Activated CD4-positive, alpha-beta T cell treated with anti-CD3 and anti-CD28 coated beads, Interleukin-2, amount 50 U/mL, for 48 hours (primary cell): Measurements from ENCODE around the gene KLF15.

Experiments used
- DNase-seq, 2 experiments: peaks; one replicate each; pipeline ENCODE4 v3.0.0-alpha.2; 2020

KLF15 gene

DNA sequence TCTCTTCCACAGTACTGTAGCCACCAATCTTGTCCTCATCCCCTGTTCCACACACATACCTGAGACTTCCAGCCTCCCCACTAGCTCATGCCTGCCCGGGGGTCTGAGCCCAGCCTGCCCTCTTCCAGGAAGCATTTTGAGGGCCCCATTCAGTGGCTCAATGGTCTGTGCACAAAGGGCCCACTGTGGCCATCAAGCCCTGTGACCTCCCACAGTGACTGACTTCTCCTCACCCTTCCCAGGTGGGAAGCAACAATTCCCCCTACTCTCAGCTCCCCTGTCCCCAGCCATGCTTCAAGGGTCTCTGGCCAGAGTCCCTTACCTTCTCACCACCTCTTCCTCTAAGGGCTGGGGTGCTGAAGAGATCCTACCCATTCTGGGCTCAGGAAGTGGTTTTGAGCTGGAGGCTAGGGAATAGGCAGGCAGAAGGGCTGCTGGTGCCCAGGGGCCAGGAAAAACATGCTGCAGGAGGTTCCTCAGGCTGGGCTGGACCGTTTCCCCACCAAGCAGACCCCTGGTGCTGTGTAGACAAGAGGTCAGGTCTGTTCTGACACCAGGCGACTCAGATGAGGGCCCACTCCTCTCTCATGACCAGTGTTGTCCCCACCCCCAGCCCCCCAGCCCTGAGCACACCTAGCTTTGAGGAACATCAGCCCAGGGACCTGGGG lies 3.0 kb upstream of the KLF15 start:
- DNase-seq = no peak

DNA sequence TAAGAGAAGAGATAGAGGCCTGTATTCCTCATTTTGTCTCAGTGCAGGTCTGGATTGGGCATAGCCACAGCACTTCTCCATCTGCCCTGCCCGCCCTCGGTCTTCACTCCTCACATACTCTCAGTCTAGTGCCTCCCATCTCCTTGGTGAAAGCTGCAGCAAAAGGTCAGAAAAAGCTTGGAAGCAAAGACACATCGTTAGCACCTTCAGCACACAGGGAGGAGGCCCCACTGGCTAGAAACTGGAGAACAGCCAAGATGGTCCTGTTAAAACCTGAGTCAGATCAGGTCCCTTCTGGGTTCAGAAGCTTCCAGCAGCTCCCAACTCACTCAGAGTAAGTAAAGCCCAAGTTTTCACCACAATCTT lies 1.6 kb upstream of the KLF15 start:
- DNase-seq = no peak

DNA sequence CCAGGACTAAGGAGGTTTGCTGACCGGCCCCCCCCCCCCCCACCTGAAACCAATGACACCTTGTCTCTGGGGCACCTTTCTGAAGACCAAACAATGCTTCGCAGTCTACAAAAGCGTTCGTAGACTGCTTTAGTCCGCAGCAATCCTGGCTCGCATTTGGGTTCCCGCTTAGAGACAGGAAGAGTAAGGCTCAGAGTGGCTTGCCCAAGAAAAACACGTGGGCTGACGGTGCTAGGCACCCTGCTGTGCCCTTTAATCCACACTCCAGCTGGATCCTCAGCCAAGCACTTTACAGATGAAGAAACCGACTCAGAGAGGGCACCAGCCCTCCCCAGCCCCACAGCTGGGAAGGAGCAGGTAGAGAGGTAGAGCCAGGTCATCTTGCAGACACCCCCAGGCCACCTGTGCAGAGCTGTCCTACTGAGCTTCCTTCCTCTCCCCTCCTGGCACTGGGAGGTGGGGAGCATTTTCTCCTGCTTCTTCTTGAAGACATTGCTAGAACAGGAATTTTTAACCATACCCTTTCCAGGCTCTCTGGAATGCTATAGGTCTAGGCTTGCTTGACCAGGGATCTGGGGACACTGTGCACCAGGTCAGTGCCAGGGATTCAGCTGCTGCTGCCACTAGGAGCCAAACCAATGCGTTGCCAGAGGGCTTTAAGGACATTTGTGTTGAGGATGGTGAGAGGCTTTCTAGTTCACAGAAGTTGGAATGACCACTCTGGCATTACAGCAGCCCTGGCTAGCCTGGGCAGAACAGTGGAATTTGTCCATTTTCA lies 1.0 kb upstream of the KLF15 start:
- peak in 1 of 2 experiments; percentile 8 for DNase-seq

DNA sequence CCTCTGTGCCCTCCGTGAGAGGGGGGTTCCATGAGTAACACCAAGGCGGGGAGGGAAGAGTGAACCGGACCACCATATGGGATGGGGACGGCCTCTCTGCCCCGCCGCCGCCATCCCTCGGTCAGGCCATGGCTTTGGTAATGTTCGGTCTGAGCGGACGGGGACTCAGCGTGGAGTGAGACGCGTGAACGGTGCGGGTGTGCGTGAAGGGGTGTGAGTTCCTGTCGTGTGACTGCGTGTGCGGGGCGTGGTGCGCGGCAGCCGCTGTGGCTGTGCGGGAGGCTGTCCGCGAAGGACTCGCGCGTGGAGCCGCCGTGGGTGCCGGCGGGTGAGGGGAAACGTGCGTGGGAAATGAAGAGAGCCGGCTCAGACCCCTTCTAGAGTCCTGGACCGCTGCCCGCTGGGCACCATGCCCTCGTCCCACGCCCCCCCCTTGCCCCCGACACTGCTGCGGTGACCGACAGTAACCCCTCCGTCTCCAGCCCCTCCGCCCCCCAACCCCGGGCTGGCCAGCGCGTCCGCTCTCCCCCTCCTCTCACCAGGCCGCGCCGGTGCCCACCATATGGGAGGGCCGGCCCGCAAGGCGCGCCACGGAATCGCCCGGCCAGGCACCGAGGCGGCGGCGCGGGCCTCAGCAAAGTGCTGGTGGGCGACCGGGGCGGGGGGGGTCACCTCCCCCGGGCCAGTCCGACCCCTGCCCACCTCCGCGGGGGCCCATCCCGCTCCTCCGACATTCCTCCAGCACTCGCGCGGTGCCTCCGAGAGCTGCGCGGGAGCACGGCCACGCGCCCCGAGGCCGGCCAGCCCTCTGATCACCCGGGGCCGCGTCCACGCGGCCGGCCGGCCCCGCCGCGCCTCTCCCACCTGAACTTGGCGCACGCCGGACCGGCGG lies 589 bp downstream of the KLF15 start:
- no peak for DNase-seq

DNA sequence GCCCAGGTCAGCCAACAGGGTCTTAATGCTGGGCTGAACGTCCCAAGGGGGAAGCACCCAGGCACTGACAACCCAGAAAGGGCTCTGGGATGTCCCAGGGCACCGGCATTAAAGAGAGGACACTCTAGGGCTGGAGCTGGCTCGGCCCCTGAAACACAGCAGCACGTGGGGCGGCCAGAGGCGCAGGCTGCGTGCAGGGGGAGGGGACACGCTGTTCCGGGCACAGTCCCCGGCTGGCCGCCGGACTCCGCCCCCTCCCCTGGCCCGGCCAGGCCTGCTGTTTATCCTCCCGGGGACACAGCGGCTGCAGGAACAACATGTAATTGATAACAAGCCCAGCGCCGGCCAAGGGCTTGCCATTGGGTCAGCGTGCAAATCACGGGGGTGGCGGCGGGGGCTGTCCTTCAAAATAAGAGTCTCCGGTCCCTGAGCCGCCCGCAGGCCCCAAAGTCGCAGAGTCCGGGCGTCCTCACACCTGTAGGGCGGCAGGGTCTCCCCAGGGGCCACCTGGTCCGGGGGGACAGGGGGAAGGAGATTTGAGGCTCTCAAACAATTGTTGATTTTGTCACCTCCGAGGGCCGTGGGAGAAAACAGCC lies 1.3 kb downstream of the KLF15 start:
- peak in 1 of 2 experiments; percentile 8 for DNase-seq

DNA sequence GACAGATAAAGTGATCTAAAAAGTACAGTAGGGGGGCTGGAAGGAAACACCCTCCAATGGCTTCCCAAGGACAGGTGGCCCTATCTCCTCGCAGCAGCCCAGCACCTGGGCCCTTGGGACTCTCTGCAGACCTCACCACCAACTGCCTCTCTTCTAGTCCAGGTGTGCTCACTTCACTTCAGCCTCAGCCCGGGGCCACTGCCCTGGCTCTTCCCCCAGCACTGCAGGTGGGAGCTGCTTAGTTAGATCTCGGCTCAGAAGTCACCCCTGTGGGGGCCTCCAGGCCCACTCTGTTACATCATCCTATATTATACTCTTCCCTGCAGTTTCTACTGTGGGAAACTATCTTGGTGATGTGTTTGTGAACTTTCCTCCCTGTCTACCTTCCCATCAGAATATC lies 2.0 kb downstream of the KLF15 start:
- DNase-seq = no peak

DNA sequence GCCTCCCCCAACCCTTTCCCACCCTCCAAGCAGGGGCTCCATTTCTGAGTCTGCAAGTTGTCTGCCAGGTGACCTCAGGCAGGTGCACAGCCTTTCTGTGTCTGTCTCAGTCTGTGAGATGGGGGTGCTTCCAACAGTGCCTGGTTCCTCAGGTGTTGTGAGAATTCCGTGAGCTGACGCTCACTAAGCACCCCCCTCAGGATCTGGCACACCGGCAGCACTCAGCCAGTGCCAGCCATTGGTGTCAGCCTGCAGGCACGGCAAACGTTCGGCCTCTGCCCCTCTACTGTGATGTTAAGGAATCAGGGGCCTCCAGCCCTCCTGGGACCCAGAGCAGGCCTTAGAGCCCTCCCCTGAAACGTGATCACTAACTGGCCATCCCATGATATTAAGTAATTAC lies 2.4 kb downstream of the KLF15 start:
- no peak for DNase-seq

DNA sequence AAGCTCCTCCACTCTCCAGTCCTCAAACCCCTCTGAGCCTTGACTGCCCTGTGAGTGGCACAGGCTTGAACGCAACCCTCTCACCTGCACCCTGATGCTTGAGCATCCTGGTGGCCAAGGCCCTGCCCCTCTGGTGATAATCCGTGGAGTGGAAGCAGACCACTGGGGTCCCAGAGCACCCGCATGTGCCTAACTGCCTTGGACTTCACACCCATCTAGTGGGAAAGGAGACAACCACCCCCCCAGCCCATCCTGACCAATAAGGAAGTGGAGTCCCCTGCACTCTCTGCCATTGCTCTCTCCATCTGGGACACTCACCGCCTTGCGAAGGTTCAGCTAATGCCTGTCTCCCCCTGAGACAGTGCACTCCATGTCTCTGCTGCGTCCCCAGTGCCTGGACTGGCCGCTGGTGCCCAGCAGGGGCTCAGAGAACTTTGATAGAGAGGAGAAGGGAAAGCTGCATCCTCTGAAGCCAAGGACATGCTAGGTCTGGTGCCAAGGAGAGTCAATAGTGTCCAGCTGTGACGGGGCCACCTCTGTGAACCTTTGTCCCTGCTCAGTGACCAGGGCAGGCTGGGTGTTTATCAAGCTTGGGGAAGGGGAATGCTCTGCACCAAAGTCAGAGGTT lies 3.4 kb downstream of the KLF15 start:
- DNase-seq = no peak

DNA sequence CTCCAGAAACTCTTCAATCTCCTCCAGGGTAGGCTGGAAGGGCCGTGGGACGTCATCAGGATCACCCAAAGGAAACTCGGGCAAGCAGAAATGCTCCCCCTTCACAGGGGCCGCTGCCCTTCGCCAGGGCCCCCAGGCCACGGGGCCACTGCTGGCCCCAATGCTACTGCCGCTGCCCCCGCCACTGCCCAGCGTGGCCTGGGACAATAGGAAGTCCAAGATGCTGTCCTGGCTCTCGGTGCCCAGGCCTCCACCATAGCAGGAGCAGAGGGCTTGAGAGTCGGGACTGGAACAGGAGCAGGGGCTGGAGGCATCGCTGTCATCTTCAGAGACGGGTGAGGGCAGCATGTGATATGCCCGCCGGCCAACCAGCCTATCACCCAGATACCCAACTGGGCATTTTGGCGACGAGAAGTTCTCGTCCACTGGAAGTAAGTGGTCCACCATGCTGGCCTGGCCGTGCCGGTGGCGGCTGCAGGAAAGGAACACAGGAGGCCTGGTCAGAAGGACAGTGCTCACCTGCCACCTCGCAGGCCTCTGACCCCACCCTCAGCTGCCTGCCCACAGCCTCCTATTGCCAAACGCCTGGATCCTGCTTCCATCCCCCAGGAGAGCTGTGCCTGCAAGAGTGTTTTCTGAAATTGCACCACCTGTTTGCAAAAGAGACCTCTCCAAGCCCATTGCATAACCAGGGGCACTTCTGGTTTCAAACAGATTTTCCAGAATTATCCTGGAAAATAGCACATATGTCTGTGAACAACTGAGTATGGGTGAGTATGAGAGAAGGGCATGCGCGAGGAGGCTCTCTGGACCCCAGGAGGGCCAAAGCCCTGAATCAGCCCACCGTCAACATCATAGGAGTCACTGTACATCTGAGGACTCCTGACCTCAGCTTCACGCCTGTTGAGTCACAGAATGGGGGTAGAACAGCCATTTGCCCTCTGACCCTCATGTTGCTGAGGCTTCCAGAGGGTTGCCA lies 4.4 kb downstream of the KLF15 start:
- no peak for DNase-seq

DNA sequence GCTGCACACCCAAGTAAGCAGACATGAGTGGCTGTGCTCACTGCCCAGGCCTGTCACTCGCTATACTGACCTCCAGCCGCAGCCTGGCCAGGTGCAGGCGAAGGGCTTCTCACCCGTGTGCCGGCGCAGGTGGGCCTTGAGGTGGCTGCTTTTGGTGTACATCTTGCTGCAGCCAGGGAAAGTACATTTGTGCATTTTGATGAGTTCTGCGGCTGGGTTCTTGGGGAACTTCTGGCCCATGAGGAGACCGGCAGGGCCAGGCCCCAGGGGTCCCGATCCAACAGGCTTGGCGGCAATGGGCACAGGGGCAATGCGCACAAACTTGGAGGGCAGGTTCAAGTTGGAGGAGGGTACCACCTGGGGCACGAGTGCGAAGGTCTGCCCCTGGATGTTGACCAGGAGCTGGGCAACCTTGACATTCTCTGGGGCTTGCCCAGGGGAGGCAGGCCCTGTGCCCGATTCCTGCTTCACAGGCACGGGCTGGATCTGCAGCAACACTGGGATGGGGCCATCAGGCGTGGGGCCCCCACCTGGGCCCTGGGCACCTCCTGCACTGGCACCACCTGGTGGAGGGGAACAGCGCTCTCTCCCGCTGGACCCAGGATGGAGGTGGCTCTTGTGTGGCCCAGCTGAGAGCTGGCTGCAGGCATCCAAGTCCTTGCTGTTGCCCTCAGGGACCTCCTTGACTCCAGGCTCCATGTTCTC lies 5.3 kb downstream of the KLF15 start:
- DNase-seq = no peak

DNA sequence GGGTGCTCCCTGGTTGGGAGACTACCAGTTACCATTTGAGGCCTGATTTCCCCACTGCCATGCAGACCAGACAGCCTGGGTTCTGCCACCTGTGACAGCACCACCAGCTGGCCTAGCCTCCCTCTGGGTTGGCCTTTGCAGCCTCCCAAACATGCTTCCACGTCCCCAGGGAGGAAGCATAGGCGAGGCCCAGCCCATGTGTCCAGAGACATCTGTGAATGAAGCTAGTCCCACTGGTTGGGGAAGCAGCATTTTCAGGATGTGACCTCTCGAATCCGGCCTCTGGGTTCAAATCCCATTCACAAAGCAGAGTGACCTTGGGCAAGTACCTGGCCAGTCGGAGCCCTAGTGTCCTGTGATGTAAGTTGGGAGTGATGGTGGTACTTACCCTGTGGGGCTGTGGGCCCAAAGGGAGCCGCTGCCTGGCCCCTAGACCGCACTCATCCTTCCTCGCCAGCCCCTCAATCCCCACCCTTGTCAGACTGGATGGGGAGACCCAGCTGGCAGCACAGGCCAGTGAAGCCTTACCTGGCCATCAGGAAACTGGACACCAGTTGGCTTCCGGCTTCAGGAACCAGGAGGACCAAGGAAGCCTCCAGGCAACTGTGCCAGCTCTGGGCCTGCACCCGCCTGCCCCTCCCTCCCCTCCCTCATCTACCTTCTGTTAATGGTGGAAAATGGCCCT lies 6.0 kb downstream of the KLF15 start:
- DNase-seq = no peak

DNA sequence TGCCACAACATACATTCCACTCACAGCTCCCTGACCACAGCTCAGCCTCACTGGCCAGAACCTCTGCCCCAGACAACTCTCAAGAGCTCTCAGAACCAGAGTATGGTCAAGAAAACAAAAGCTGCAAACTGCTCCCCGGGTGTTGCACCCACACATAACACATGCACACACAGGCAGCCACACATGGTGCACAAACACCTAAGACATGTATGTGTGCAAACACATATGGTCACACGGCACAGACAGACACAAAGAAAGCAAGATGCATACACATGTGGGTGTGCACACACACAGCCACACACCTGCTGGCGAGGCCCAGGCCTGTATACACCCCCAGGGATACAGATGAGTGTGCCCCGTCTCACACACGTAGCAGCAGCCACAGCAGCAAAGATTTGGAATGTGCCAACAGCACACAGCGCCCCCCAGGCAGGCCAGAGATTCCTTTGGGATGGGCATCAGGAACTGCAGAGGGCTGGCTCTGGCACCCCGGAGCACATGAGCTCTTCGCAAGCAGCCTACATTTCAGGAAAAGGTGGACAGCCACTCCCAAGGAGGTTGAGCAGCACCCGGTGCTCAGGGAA lies 6.6 kb downstream of the KLF15 start:
- no peak for DNase-seq

DNA sequence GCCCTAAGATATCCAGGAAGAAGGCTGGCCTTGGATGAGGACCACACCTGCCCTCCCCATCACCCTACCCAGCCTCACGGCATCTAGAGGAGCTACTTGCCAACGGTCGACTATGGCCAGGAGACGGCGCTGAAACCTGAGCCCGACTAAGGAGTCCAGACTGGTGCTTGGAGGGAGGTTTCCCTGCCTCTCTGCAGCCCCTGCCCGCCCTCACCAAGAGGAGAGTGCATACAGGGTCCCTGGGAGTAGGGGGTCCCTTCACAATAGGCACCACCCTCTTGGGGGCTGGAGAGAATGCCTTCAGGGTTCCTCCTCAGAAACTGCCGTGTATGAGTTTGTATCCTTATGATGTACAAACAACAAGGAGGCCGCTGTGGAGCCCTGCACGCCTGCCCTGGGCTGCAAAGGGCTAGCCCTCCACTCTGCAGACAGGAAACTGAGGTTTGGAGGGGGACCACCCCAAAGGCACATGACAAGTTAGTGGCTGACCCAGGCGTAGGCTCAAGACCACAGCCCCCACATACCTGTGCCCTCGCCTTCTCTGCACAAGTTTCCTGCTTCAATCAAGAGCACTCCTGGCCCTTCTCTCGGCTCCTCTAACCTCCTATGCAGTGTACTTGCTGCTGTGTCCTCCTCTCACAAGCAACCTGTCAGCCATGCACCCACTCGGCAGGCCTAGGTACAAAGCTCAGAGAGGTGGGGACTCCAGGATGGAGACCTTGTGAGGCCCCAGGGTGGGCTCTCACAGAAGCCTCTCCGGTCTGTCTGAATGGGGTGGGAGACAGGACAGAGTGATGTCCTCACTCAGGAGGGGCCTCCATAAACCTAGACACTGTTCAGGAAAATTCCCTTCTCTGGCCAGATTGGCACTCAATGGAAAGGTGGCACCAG lies 7.4 kb downstream of the KLF15 start:
- DNase-seq = no peak

DNA sequence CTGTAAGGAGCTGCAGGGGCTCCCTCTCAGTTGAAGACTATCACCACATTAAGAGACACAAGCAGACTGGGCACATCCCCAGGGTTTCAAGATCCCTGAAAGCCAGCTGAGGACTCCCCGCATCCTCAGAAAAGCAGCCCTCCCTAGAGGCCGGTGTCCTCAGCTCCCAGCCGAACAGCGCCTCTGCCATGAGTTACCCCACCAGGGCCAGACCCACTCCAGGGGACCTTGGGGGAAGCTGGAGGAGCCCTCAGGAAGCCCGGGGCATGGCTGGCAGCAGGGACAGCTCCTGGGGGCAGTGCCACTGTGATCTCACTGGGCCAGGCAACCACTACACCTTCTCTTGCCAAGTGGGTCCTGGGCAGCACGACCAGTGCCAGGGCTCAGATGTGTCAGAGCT lies 8.1 kb downstream of the KLF15 start:
- no peak for DNase-seq

DNA sequence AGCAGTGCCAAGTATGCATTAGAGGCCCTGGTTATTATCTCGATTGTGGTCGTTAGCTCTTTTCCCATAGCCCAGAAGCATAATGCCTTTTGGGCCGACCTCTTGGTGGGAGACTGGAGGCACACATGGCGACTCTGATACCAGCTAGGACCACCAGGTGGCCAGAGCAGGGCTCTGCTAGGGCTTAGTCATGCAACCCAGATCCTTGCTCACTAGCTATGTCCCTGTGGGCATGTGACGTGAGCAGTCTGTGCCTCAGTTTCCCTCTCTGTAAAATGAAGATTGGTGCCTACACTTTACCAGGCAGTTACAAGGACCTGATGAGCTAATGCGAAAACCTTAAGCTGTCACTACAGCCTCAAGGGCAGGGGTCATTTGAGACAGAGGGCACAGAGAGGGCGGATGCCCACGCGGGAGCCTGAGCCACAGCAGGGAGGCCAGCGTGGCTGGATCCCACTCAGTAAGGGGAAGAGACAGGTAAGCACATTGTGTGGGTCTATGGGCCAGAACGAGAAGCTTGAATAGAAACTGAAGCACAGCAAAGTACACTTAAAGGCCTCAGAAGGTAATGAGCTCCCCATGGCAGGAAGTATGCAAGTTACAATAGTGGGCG lies 8.8 kb downstream of the KLF15 start:
- no peak for DNase-seq

DNA sequence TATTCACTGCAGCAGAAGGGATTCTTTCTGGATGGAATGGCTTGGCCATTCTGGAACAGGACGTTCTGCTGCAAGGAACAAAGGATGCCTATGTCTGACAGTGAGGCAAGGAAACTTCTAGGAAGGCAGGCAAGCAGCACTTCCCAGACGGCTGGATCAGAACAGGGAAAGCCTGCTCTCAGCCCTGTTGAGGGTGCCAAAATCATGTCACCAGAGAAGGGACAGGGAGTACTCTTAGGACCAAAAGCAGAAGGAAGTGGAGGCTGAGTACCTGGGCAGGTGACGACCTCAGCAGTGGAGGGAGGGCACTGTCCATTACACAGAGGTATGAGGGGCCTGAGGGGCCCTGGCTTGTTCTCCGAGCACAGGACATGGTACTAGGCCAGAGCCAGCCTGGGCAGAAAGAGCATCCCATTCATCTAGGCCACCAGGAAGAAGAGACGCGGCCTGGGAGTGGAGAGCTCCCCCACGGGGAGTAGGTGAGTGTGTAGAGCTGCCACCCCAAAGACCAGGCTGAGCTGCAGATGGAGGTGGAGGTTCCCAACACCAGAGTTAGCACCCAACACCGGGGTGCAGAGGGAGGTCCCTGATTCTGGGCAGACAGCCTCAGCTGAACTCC lies 9.6 kb downstream of the KLF15 start:
- DNase-seq = no peak

DNA sequence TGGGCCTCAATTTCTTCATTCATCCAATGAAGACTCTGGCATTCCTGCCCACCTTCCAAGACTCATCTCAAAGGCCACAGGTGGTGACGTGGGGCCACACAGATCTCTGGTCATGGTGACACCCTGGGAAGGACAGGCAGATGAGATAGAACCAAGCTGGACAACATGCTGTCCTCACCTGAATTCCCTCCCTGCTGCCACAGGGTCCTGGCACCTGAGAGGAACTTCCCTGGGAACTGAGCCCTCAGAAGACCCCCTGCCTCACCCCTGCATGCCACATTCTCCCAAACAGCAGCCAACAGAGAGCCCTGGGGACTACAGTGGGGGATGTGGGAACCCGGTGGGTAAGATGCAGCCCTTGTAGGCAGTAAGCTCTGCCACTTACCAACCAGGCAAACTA lies 10.7 kb downstream of the KLF15 start:
- no peak for DNase-seq
